ENCODE results near the gene GDPD4.
"Not testable (repeated sequence)": the region's sequence is repeated elsewhere in the genome, so short reads cannot be mapped to it uniquely, and the experiment has no call there.

GDPD4 gene, protein sequence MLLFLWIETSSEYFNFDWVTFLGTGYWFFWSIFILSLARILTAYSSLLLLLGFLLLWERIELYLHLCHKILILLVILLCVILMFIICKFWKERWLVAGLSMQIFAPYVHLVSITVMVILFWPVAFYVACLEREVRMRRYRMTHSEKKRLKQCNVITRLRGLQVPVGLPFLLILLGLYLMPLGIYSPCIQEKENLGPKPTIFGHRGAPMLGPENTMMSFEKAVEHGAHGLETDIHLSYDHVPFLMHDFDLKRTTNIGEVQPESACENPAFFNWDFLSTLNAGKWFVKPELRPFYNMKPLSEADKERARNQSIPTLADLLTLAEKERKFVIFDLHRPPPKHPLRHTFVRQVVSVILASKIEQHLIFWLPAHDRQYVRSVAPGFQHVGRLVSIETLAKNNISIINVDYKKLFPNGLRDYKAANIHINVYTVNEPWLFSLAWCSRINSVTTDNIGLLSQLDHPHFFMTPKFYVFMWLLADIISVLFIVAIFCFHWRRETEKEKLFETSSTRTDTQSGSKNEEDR

DNA sequence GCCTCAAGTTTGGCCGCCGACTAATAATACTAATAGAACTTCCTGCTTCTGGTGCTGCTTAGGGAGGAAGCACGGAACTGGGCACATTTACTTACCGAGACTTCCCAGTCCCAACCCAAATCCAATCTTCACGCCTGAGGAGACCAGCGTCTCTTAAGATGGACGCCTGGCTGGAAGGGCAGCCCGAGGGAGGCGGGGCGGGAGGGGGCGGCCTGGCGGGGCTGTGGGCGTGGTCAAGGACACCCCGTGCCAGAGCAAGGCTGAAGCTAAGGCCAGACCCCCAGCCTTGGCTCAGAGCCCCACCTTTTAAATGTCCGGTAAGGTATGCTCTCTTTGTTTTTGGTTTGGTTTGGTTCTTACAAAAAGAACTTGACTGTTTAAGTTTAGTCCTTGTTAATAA, at the start of gene GDPD4:
TSS of gene GDPD4 (minus strand) at position 177 of the 400 bp plus-strand sequence. CDS start 16,549 bp downstream, outside the sequence.
- no peak for DNase-seq

DNA sequence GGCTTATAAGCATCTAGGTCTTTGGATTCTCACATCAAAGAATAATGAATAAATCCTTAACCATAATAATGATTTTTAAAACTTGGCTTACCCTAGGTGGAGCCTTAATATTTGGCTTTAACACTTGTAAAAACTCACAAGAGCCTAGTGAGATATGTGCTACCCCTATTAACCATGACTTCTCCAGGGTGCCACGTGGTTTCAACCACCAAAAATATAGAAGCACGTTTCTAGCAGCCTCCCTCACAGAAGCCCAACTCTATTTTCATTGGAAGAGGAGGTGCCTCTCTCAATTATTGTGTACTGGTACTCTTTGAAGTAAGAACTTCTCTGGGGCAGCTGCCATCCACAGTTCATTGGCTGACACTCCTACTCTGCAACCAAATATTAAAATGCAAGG, 46.5 kb upstream of the GDPD4 start:
- no peak for DNase-seq

DNA sequence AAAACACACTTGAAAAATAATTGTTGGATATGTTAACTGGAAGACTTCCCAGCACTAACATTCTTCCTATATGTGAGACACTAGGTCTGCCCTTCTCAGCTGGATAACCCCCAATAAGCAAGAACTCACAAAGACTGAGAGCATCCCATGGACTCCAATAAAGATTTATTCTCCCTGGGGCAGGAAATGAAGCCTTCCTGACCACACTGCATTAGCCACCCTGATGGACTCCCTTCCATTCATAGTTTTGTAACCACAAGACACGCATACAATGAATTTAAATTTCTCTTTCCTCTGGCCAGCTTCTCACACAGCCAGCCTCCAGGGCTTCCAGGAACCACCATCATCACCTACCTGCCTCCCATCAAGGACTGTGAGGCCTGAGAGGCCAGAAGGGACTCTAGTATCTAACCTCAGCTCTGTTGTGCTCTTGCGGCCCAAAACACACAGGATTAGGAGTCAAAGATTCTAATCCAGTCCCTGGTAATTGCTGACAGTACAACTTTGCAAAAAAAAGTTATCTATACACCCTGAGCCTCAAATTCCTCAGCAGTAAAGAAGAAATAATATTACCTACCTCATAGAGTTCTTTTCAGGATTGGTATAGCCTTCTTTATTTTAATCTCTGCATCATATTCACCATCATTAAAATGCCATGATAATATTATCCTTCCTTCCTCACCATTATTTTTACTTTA, 45.6 kb upstream of the GDPD4 start:
- no peak for DNase-seq

DNA sequence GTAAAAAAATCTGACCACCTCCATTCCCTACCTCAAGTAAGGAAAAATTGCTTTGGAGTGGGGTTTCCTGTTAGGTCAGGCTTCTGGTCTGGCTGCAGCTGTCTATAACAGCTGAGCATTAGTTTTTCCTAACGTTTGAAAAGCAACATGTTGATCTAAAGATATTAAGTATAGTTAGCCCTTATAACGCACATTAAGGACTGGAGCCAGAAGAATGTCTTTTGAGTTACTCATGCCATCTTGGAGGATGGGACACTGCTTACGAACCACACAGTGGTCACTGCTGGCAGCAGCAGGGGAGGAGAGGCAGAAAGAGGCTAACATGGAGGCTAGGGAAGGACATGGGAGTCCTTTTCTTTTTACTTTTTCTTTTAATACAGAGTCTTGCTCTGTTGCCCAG, 44.1 kb upstream of the GDPD4 start:
- no peak for DNase-seq

DNA sequence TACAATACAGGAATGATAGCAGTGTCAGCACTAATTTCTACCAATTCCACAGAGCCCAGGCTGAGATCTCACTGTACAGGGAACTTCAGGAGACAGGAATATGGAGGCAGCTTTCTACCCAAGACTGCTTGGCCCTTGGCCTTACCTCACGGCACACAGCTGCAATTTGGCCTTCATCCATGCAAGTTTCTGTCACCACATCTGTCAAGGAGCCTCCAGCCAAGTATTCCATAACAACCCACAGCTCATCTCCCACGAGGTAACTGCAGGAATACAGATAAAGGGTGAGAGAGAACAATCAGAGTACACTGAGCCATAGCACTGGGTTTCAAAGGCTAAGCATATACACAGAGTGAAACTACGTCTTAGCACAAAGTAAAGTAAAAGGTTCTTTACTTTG, 39.0 kb upstream of the GDPD4 start:
- DNase-seq = no peak

DNA sequence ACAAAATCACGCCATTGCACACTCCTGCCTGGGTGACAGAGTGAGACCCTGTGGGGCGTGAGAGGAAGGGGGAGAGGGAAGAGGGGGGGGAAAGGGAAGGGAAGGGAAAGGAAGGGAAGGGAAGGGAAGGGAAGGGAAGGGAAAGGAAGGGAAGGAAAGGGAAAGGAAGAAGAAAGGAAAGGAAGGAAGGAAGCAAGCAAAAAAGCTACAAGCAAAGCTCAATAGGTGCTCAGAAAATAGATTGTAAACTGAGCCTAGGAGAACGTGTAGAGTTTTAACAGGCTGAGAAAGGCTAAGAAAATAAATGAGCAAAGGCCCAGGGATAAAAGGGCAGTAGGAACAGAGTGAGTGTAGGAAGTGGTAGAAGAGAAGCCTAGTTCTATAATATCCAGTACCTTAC, 30.8 kb upstream of the GDPD4 start:
- DNase-seq = no peak

DNA sequence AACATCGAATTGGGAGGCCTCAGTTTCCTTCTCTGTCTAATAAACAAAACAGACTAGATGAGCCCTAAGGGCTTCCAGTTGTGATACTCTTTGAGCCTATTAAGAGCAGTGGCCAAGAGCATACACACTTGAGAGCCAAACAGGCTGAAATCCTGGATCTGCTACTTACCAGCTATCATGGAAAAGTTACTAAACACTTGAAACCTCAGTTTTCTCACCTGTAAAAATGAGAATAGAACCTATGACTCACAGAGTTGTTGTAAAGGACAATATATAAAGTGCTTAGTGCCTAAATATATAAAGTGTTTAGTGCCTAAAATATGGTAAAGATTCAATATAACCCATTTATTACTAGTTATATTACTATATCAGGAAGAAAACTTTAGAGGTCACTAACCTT, 23.7 kb upstream of the GDPD4 start:
- DNase-seq = no peak

DNA sequence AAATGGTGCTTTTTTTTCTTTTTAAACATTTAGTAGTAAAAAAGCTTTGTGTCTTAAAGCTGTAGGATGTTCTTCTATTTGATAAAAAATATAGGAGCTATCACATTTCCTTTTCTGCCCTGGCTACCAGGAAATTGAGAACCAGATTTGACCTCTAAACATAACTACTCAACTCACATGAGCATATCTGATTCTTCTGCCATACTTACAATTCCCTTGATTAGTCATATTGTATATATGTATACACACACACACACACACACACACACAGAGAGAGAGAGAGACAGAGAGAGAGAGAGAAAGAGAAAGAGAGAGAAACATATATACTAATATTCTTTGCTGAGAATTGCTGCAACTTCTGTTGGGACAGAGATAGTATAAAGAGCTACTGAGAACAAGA, 23.0 kb upstream of the GDPD4 start:
- no peak for DNase-seq

DNA sequence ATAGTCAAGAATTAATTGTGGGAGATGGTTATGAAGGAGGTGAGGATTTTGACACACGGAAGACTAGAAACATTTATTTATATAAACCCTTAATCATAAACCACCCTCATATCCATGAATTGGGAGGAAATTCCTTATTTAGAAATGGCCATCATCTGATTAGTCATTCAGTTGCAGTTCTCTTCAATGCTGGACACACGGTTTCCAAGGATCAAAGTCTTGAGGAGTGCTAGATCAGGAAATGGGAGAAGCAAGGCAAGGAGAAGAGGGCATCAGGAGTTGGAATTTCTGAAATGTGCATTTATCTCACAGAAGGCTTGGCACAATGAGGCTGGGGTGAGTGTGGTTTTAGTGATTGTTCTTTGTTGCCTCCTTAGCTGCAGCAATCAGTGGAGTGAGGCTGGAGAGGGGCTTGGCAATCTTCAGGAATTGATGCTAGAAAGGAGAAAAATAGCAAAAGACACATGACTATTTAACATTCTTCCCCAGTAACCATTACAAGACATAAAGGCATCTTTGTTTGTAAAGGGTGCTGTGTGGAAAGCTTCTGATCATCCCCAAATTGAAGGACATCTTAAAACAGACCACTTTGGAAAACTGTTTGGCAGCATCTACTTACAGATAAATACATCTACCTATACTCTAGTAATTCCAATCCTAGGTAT, 21.6 kb upstream of the GDPD4 start:
- no peak for DNase-seq

DNA sequence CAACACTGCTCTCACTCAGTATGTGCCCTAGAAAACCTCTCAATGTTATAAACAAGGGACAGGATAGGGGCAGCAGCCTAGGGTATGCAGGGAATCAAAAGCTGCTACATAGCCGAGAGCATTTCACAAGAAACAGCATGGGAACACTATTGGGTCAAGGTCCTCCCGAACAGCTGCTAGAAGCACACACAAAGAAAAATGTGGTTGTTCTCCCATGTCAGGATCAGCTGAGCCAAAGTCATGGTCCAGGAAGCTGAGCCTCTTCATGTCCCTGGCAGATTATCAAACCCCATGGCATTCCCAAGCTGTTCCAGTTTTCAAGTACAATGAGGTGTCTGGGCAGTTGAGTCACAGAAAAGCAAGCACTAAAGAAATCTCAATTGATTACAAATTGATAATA, 21.0 kb upstream of the GDPD4 start:
- DNase-seq = no peak

DNA sequence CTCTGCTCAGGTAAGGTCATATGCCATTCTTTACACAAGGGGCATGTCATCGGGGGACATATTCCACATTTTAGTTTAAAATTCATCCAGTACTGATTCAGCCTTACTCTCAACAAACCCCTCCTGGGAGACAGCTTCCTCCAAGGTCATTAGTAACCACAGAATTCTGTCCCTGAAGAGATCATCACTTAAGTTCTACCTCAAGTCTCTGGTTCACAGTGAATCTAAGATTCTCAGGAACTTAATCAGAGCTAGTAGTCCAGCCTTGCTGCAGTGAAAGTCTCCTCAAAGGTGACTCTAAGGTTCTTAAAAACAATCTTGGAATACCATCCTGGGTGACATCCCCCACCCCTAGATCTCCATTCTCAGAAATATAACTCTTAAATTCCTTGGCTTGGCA, 18.9 kb upstream of the GDPD4 start:
- no peak for DNase-seq

DNA sequence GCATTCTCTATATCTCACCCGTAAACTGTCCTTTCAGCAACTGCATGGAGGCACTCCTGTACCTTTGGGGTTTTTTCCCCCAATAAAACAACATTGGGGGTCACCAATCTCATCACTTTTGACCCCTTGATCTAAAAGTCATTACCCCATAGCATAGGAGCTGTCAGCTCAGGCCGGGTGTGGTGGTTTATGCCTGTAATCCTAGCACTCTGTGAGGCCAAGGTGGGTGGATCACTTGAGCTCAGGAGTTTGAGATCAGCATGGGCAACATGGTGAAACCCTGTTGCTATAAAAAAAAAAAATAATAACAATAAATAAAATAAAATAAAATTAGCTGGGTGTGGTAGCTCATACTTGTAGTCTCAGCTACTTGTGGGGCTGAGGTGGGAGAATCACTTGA, 17.1 kb upstream of the GDPD4 start:
- no peak for DNase-seq

DNA sequence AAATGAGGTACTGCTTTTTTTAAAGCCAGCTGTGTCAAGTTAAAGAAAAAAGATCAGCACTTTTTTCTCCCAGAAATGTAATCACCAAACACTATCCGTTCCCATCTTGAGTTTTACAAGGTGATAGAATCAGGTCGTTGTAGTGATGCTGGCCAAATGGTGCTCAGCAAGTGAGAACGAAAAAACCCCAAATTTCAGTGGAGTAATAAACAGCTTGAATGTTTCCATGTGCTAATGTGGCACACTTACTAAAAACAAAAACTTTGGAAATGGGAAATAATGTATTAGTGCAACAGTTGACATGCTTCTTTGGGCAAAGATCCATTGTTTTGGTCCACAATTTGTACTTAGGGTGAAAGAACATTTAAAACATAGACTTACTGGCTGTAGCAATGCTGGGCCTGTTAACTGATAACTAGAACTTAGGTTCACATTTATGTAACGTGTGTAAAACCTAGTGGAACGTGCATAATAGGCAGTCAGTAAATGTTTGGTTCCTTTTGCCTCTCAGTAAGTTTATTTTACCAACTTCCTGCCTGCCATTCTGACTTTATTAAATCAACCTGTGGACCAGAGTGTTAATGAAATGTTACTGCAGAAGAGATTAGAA, 15.4 kb upstream of the GDPD4 start:
- DNase-seq = peak; percentile 30

DNA sequence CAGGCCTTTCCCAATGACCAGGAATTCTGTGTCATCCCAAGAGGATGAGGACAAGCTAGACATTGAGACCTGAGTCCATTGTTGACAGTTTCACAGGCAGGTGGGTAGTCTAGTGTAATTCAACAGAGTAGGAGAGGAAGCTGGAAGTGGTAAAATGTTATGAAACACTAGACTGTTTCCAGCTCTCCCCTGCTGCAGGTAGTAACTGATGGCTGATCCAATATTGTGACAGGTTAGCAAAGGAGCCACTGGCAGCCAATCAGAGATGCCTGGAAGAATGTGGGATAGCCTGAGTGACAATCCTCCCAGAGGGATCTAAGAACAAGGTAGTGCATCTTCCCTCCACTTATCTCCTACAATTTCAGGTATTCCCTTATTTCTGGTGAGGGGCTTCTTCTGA, 10.6 kb upstream of the GDPD4 start:
- DNase-seq = no peak

DNA sequence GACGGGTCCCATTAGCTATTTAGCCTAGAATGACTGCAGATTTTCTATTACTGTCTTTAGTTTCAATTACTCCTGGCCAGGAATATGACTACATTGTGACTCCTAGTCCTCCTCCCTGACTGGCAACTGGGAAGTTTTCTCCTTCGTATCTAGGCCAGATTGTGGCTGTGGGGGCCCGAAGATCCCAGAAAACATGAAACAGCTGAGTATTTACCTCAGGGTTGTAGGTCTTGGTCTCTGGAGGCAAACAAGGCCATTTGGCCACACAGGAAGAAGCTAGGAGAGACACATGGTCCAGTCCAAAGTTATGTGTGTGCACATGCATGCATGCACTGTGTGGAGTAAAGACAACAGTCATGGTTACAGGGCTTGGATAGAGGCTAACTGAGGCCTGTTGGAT, 10.2 kb upstream of the GDPD4 start:
- no peak for DNase-seq

DNA sequence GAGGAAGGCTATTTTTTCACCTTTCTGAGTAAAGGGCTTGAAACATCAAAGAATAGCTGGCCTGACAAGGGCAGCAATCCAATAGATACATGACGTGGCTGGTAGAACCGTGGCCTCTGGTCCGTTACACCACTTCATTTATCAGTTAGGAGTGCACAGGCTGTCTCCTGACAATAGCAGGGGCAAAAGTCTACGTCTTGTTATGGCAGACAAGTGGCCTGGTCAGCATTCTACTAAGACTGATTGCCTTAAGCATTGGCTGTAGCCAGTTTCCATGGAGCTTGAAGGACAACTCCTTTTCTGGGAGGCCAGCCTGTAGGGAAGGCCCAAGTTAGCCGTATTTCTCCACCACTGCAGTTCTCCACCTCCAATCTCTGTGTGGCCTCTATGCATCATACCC, 9.2 kb upstream of the GDPD4 start:
- DNase-seq = no peak

DNA sequence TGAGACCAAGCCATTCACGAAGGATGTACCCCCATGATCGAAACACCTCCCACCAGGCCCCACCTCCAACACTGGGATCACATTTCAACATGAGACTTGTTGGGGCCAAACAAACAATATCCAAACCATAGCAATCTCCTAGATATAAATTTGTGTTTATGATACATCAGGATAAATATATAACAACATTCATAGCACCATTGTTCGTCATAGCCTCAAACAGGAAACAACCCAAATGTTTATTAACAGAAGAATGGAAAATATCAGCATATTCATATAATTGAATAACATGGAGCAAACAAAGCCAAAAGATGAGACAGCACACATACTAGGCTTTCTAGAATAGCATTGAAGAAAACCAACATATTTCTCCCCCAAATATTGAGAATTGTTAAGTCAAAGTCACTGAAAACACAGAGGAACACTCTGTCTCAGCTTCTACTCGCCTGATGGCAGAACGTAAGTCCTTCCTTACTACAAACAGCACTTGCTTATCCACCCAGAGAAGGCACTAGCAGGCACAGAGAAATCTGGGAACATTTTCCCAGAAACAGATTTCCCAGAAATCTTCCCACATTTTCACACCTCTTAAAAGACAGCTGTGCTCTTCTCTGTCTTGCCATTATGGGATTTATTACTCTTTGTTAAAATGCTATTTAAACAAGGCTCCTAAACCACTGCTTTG, 8.1 kb upstream of the GDPD4 start:
- DNase-seq = peak; percentile 20

DNA sequence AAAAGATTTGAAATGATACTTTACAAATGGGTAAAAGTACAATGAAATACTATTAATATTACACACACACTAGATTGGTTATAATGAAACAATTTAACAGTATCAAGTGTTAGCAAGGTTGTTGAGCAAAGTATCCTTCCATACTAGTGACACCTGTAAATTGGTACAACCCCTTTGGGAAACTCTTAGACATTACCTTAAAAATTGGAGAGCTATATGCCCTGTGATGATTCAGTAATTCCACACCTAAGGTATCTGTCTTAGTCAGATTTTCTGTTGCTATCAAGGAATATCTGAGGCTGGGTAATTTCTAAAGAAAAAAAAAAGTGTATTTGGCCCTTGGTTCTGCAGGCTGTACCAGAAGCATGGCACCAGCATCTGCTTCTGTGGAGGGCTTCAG, 7.4 kb upstream of the GDPD4 start:
- DNase-seq = no peak

DNA sequence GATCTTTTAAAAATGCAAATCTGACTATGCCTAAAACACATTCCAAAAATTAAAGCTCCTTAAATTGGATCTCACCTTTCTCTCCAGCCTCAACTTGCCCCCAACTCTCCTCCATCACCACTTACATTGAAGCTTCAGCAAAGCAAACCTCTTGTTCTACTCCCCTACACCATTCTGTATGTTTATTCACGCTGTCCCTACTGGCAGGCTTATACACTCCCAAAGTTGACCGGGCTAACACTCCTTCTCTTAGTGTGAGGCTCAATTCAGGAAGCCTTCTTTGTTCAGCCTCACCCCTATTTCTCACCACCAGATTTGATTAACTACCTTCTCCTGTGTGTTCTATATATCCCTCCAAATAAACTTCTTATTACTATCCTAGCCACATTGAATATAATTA, 1.8 kb upstream of the GDPD4 start:
- no peak for DNase-seq

DNA sequence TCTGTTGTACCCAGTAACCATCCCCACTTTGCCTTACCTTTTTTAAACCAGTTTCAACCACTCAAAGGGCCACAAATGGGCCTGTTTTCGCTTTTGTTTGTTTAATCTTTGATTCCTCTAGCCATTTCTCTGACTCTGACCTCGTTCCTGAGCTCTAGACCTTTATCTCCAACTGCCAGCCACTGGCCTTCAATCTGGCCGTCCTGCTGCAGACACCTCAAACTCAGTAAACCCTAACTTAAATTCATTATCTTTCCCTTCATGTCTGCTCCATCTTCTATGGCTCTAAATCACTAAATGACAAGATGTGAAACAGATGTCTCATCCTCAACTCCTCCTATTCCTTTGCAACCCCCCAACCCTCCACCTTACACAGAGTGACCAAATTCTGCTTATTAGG, 1.3 kb upstream of the GDPD4 start:
- no peak for DNase-seq

DNA sequence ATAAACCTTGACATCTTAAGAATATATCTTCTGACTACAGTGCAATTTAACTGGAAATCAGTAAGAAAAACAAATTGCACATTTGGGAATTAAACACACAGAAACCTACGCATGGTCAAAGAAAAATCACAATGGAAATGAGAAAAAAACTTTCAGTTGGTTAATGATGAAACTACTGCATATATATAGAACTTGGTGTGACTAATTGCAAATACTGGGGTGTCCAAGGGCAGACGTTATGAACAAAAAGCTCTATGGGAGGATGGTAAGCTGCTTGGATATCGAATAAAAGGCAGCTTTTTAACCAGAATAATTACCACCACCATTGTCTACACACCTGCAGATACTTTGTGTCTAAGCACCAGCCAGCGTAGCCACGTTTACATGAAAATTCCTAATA, 791 bp downstream of the GDPD4 start:
- DNase-seq = no peak

DNA sequence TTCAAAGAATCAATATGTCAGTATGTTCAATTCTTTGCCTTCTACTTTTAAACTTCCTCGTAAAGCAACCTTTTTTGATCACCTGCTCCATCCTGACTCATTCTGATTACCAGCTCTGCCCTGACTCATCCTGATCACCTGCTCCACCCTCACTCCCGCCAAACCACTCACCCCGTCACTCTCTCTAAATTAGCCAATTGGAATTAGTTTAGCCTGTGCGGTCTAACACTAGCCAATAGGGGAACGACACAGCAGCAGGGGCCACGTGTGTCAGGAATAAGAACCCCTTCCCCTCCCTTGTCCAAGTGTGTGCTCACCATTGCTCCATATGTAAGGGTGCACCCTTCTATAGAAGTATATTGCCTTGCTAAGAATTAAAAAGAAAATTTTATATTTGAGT, 1.5 kb downstream of the GDPD4 start:
- not testable (repeated sequence) for DNase-seq

DNA sequence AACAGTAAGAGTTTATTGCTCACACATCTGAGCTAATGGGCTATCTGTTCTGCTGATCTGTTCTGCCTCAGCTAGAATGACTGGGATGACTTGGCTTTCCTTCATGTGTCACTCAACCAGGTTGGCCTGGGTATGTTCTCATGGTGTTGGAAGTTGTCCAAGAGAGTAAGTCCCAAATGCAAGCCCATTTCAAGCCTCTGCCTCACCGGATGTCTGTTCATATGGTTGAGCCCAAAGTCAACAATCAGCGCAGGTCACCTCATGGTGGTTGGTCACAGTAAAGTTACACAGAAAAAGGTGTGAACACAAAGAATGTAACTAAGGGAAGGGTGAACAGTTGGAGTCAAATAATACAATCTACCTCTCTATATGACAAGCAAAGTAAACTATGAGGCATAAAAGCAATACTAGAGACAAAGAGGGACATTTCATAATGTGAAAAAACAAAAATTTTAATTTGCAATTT, 1.9 kb downstream of the GDPD4 start:
- DNase-seq = no peak
